ENCODE results near the gene ICAM4.

ICAM4 gene

GRCh38 chr19:10317045-10317856 lies 30.5 kb downstream of the ICAM4 start:
- DNase-seq = no peak

GRCh38 chr19:10317857-10318462 lies 31.2 kb downstream of the ICAM4 start:
- no peak for DNase-seq

GRCh38 chr19:10318807-10319682 lies 32.3 kb downstream of the ICAM4 start:
- DNase-seq = no peak

- DNase-seq = no peak
Measured at GRCh38 chr19:10320602-10321416, 34.1 kb downstream of the ICAM4 start.

- no peak for DNase-seq
Measured at GRCh38 chr19:10321417-10321797, 34.7 kb downstream of the ICAM4 start.

GRCh38 chr19:10321874-10322835 lies 35.4 kb downstream of the ICAM4 start:
- no peak for DNase-seq

GRCh38 chr19:10325732-10326131 lies 39.0 kb downstream of the ICAM4 start:
- no peak for DNase-seq

- no peak for DNase-seq
Measured at GRCh38 chr19:10327793-10328192, 41.0 kb downstream of the ICAM4 start.

- no peak for DNase-seq
Measured at GRCh38 chr19:10328558-10329429, 42.0 kb downstream of the ICAM4 start.

GRCh38 chr19:10329555-10329954 lies 42.8 kb downstream of the ICAM4 start:
- DNase-seq = no peak

- DNase-seq = no peak
Measured at GRCh38 chr19:10332158-10332964, 45.6 kb downstream of the ICAM4 start.

GRCh38 chr19:10332965-10333757 lies 46.4 kb downstream of the ICAM4 start, which contains the start of gene RAVER1:
TSS of gene RAVER1 (minus strand) at chr19:10333529. CDS start at chr19:10333507, 22 bp downstream.
- DNase-seq = peak; percentile 57 to 98 (median 95)

GRCh38 chr19:10333758-10334587 lies 47.2 kb downstream of the ICAM4 start:
- DNase-seq = no peak

- DNase-seq = peak in 54 of 56 donors; percentile 4 to 83 (median 58)
Measured at GRCh38 chr19:10334588-10335351, 48.0 kb downstream of the ICAM4 start.

GRCh38 chr19:10335352-10335985 lies 48.7 kb downstream of the ICAM4 start:
- DNase-seq = peak in 18 of 56 donors; percentile 2 to 50 (median 13)

All from nucleus accumbens (tissue), 56 donors.